D721Med (cell line): ENCODE results near the gene AAR2.

Experiments used
- DNase-seq: peaks from one replicate; pipeline ENCODE4 v3.0.0; 2011; ENCODE audit warnings: low spot score; ENCODE audit not compliant: insufficient read length
- FAIRE-seq: peaks from 2 replicates; lab custom pipeline; 2011; peaks lifted over from hg19 to GRCh38; lab: Jason Lieb, UNC
- TF ChIP-seq, protein P1 (sequence below): IDR thresholded peaks from 2 replicates; pipeline ENCODE4 v1.5.1; 2012; ENCODE audit warnings: mild to moderate bottlenecking, control low read depth; ENCODE audit not compliant: insufficient read depth; ENCODE audit errors: missing control alignments

AAR2 gene

DNA sequence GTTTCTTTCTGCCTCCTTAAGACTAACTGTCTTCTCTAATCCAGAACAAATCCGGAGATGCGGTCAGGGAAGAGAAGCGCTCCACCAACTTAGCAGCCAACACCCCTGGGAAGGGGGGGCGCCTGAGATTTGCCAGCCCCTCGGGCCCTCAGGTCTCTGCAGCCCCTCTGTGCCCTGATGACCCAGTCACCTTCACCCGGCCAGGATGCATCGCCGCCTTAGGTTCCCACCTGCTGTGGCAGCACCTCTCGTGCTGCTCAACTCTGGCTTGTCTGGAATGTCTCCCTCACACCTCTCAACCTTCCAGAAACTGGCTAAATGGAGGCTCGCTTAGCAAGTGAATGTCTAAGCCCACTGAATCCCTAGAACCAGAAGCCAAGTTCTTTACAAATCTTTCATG is 28.0 kb upstream of the AAR2 start:
- DNase-seq (no peak), FAIRE-seq (no peak)
- TF ChIP-seq, protein P1, sequence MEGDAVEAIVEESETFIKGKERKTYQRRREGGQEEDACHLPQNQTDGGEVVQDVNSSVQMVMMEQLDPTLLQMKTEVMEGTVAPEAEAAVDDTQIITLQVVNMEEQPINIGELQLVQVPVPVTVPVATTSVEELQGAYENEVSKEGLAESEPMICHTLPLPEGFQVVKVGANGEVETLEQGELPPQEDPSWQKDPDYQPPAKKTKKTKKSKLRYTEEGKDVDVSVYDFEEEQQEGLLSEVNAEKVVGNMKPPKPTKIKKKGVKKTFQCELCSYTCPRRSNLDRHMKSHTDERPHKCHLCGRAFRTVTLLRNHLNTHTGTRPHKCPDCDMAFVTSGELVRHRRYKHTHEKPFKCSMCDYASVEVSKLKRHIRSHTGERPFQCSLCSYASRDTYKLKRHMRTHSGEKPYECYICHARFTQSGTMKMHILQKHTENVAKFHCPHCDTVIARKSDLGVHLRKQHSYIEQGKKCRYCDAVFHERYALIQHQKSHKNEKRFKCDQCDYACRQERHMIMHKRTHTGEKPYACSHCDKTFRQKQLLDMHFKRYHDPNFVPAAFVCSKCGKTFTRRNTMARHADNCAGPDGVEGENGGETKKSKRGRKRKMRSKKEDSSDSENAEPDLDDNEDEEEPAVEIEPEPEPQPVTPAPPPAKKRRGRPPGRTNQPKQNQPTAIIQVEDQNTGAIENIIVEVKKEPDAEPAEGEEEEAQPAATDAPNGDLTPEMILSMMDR, result no peak

DNA sequence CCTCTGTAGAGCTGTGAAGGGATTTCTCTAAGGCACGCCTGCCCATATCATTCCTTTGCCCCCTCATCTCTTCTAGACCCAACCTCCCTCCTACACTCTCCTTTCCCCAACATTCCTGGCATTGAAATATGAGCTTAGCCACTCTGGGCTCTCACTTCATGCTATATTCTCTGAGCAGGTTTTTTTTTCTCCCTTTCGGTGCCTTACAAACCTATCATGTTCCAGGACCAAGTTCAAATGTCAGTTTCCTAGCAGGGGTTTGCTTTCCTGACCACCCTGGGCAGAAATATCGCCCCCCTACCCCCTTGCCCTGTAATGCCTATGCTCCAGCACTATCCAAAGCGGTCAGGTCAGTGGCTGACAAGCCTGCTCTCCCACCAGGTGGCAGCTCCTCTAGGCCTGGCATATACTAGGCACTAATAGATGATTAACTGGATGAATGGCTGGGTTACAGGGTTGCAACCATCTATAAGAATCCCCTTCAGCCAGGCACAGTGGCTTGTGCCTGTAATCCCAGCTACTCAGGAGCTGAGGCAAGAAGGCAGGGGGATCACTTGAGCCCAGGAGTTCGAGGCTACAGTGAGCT is 25.7 kb upstream of the AAR2 start:
- TF ChIP-seq, protein P1, result peak; percentile 15
- no peak for DNase-seq
- no peak for FAIRE-seq

DNA sequence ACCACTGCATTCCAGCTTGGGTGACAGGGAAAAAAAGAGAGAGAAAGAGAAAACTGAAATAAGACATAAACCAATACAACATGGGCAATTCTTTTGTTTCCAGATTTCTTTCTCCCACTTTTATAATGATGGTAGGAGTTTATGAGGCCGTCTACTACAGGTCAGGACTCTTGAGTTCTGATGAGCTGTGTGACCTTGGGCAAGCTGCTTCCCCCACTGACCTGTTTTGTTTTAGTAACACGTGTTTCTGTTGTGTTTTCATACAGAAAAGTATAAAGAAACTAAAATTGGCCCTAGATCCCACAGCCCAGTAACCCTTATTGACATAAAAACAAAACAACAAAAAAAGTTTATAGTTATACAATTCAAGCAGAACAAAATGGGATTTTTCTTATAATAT is 22.9 kb upstream of the AAR2 start:
- DNase-seq (no peak), FAIRE-seq (no peak)
- TF ChIP-seq, protein P1, result no peak

DNA sequence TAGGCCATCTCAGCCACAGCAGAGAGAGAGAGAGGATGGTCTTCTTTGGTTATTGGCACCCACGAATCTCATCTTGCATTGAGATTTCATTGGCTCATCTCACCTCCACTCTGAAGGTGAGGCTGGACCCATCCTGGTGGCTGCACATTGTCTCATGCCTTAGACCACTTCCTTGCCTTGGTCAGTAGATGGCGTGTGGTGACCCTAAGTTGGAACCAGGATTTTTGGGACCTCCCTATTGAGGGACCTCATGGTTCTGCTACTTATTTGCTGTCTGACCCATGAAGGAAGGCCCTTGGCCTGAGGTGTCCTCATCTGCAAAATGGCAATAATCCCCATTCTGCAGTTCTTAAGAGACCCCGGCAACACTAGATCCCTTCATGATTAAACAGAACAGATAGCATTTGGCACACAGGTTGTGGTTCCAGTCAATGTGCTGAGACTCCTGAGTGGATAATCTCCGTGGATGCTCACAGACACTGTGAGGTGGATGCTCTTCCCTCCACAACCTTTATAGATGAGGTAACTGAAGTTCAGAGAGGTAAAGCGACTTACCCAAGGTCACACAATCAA is 21.5 kb upstream of the AAR2 start:
- TF ChIP-seq, protein P1, result peak; percentile 52
- no peak for DNase-seq
- FAIRE-seq, result no peak

DNA sequence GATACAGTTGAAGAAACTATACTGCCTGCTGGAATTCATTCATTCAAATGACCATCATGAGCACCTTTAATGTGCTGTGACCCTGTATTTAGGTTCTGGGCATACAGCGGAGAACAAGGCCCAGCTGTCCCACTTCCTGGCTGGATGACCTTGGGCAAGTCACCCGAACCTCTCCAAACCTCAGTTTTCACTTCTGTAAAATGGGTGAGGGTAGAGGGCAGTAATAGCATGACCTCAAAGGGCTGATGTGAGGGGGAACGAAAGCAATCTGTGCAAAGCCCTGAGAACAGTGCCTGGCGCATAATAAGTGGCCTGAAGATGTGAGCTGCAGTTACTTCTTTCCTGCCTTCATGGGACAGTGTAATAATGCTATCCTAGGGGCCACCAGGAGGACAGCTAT is 20.5 kb upstream of the AAR2 start:
- TF ChIP-seq, protein P1, result no peak
- FAIRE-seq (no peak), DNase-seq (no peak)

DNA sequence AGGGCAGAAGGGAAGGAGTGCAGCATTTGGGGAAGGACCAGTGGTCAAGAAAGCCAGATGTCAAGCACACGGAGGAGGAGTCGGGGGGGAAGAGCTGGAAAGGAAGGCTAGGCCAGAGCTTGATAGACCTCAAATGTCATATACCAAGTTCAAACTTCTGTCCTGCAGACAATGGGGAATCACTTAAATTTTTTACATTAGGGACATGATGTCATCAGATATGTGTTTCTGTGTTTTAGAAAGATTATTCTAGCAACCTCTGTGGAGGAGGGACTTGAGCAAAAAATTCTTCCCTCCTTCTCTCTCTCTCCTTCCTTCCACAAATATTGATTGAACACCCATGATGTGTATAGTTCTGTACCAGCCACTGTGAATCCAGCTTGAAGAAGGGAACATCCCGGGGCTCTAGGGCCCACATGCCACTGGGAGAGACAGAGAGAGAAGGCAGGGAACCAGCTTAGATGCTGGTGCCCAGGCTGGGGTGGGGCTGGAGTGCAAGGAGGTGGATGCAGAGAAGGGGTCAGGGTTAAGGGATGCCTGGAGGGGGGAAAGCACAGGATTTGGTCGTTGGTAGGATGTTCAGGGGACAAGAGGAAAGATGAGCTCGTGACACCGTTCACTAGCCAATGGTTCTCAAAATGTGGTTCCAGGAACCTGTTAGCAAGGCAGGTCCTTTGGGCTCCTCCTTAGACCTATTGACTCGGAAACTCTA is 19.8 kb upstream of the AAR2 start:
- FAIRE-seq, result no peak
- TF ChIP-seq, protein P1, result no peak
- no peak for DNase-seq

DNA sequence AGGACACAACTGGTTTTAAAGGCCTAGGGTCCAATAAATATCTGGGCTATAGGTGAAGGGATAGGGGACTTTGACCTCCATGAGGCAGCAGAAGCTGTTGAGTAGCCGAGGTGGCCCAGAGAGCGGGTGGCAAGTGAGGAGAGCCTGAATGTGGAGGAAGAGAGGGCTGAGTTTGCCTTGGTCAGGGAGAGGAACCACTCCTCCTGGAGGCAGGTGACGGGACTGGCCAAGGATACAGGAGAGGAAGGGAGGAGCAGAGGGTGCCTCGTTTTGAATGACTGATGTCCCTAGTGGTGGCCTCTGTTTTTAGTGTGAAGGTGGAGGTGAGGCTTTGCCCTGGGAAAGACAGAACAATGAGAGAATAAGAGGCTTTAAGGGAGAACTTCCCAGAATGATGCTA is 19.1 kb upstream of the AAR2 start:
- TF ChIP-seq, protein P1, result no peak
- FAIRE-seq (no peak), DNase-seq (no peak)
